ENCODE data around the gene HFE.
"Not testable (repeated sequence)": the region's sequence is repeated elsewhere in the genome, so short reads cannot be mapped to it uniquely, and the experiment has no call there.

Gene HFE

GRCh38 chr6:26087284-26088115 is at the start of gene HFE:
TSS of gene HFE (plus strand) at chr6:26087429. CDS start at chr6:26087441, 12 bp downstream.
- peak; percentile 44 to 86 for DNase-seq (ENCODE audit: low read depth in 1 of 2, low spot score in 1 of 2)
- in situ Hi-C loops (cut with HindIII; ENCODE audit: low pct_unique_long_range_greater_than_20kb, low sequenced_read_pairs), result no loop called here
- TF ChIP-seq JUND (IDR thresholded peaks at IDR 0.05; ENCODE audit: low read depth), result no peak

- TF ChIP-seq JUND (IDR thresholded peaks at IDR 0.05; ENCODE audit: low read depth), result no peak
Observed at GRCh38 chr6:26041946-26042345, 45.3 kb upstream of the HFE start.

GRCh38 chr6:26043384-26044139 is 43.7 kb upstream of the HFE start:
- in situ Hi-C loops (cut with HindIII; ENCODE audit: low pct_unique_long_range_greater_than_20kb, low sequenced_read_pairs), result no loop called here
- TF ChIP-seq JUND (IDR thresholded peaks at IDR 0.05; ENCODE audit: low read depth), result no peak
- peak; percentile 44 to 97 for DNase-seq (ENCODE audit: low read depth in 1 of 2, low spot score in 1 of 2)

More at GRCh38 chr6:26041946-26042345, 45.3 kb upstream of the HFE start:
- in situ Hi-C loops (cut with HindIII; ENCODE audit: low pct_unique_long_range_greater_than_20kb, low sequenced_read_pairs), result no loop called here
- DNase-seq (ENCODE audit: low read depth in 1 of 2, low spot score in 1 of 2), result no peak

GRCh38 chr6:26044140-26045064 is 42.8 kb upstream of the HFE start:
- DNase-seq (ENCODE audit: low read depth in 1 of 2, low spot score in 1 of 2), result no peak
- in situ Hi-C loops (cut with HindIII; ENCODE audit: low pct_unique_long_range_greater_than_20kb, low sequenced_read_pairs), result no loop called here
- TF ChIP-seq JUND (IDR thresholded peaks at IDR 0.05; ENCODE audit: low read depth), result no peak

GRCh38 chr6:26045065-26045927 is 41.9 kb upstream of the HFE start:
- DNase-seq (ENCODE audit: low read depth in 1 of 2, low spot score in 1 of 2), result peak; percentile 45 to 97
- TF ChIP-seq JUND (IDR thresholded peaks at IDR 0.05; ENCODE audit: low read depth), result no peak
- in situ Hi-C loops (cut with HindIII; ENCODE audit: low pct_unique_long_range_greater_than_20kb, low sequenced_read_pairs), result no loop called here

GRCh38 chr6:26045928-26046368 is 41.3 kb upstream of the HFE start:
- TF ChIP-seq JUND (IDR thresholded peaks at IDR 0.05; ENCODE audit: low read depth), result no peak
- in situ Hi-C loops (cut with HindIII; ENCODE audit: low pct_unique_long_range_greater_than_20kb, low sequenced_read_pairs), result no loop called here
- peak in 1 of 2 experiments; percentile 36 for DNase-seq (ENCODE audit: low read depth in 1 of 2, low spot score in 1 of 2)

GRCh38 chr6:26047329-26047728 is 39.9 kb upstream of the HFE start:
- in situ Hi-C loops (cut with HindIII; ENCODE audit: low pct_unique_long_range_greater_than_20kb, low sequenced_read_pairs); DNase-seq (ENCODE audit: low read depth in 1 of 2, low spot score in 1 of 2): not testable (repeated sequence)

- no peak for TF ChIP-seq JUND (IDR thresholded peaks at IDR 0.05; ENCODE audit: low read depth)
- in situ Hi-C loops (cut with HindIII; ENCODE audit: low pct_unique_long_range_greater_than_20kb, low sequenced_read_pairs), result no loop called here
- no peak for DNase-seq (ENCODE audit: low read depth in 1 of 2, low spot score in 1 of 2)
Observed at GRCh38 chr6:26048590-26048989, 38.6 kb upstream of the HFE start.

- in situ Hi-C loops (cut with HindIII; ENCODE audit: low pct_unique_long_range_greater_than_20kb, low sequenced_read_pairs), result no loop called here
- DNase-seq (ENCODE audit: low read depth in 1 of 2, low spot score in 1 of 2), result no peak
- no peak for TF ChIP-seq JUND (IDR thresholded peaks at IDR 0.05; ENCODE audit: low read depth)
Observed at GRCh38 chr6:26051665-26052310, 35.4 kb upstream of the HFE start.

- DNase-seq (ENCODE audit: low read depth in 1 of 2, low spot score in 1 of 2); in situ Hi-C loops (cut with HindIII; ENCODE audit: low pct_unique_long_range_greater_than_20kb, low sequenced_read_pairs): not testable (repeated sequence)
Observed at GRCh38 chr6:26052762-26053250, 34.4 kb upstream of the HFE start.
